Adrenal gland (tissue), 12 donors: Measurements from ENCODE around the gene RNF186. TPM values are rescaled to one million over a fixed set of nuclear protein-coding genes. Genes with fewer than 3 reads are reported as not detected.

Experiments
- polyA plus RNA-seq, 3 donors: library from polyadenylated mRNA; stranded (reverse); fragments of 200-250 nt in 2 of 3; fragments of 350-450 nt in 1 of 3; fragmentation: Illumina TruSeq in 1 of 3; extraction: RNeasy Lipid Tissue Mini Kit (QIAGEN cat#74804) in 1 of 3; gene quantifications; one replicate each; pipeline ENCODE4 v1.2.3, GENCODE V29; 2013 to 2014
- total RNA-seq, 9 donors: library from RNA; depleted of rRNA in 4 of 9; stranded (reverse); fragments of >200 nt in 4 of 9; fragments of 120-200 nt in 1 of 9; fragmentation: NEBNext Ultra II Directional in 1 of 9; extraction: Animal tissue kit (Norgen Biotek cat#: 25700) in 1 of 9; gene quantifications; one replicate each; pipeline versions ENCODE4 v1.1.0 to v1.2.4, GENCODE V29; 2013 to 2023
- donor health status: healthy with polysubstance abuse.
- donor health status: Bipolar disorder and iron deficiency.
- donor health status: DM: yes; HTN: yes; CAD: no.
- donor health status: DM: no; HTN: no; CAD: no.
- donor health status: DM: no; HTN: no; CAD: no.
- donor health status: DM: yes; HTN: yes; CAD: no.

The RNF186 gene
- total and polyA plus RNA-seq, 12 donors = not detected

Other genes with a start within 250 kb of the RNF186 start
- gene NBL1, start 171.0 kb downstream of the RNF186 start, total RNA-seq = 10 to 100 TPM in 8 of 9 donors, 1 to 10 TPM in 1; 4.2 to 61.0 (median 22.6) TPM
- 10 to 100 TPM; 11.3 to 42.7 (median 29.4) TPM for gene NBL1, start 171.0 kb downstream of the RNF186 start, polyA plus RNA-seq
- gene HTR6, start 150.4 kb downstream of the RNF186 start, total RNA-seq = not detected
- not detected for gene HTR6, start 150.4 kb downstream of the RNF186 start, polyA plus RNA-seq
- gene TMCO4, start 15.4 kb downstream of the RNF186 start, total RNA-seq = 10 to 100 TPM; 23.2 to 55.0 (median 38.1) TPM
- gene TMCO4, start 15.4 kb downstream of the RNF186 start, polyA plus RNA-seq = 10 to 100 TPM; 28.3 to 44.3 (median 42.6) TPM
- 10 to 100 TPM in 4 of 9 donors, 1 to 10 TPM in 5; 3.0 to 15.3 (median 8.2) TPM for gene OTUD3, start 67.1 kb upstream of the RNF186 start, total RNA-seq
- gene OTUD3, start 67.1 kb upstream of the RNF186 start, polyA plus RNA-seq = 1 to 10 TPM; 4.3 to 5.2 (median 4.4) TPM
- not detected for gene PLA2G2E, start 108.3 kb upstream of the RNF186 start, total RNA-seq
- not detected for gene PLA2G2E, start 108.3 kb upstream of the RNF186 start, polyA plus RNA-seq
- 10 to 100 TPM in 2 of 9 donors, 1 to 10 TPM in 6, not detected in 1; 1.1 to 23.4 (median 3.0) TPM for gene PLA2G2A, start 164.3 kb upstream of the RNF186 start, total RNA-seq
- gene PLA2G2A, start 164.3 kb upstream of the RNF186 start, polyA plus RNA-seq = 10 to 100 TPM; 10.2 to 96.2 (median 19.7) TPM